Uterus (tissue), 4 donors: ENCODE results near the gene SEC61A1. TPM values are rescaled to one million over a fixed set of nuclear protein-coding genes. Genes with fewer than 3 reads are reported as not detected.

Experiments used
- DNase-seq, 2 donors: peaks; one replicate each; pipeline ENCODE4 v3.0.0-alpha.2; 2019 to 2020
- H3K27ac ChIP-seq, 2 donors: fragments of 200-600 bp; sonication (generic); 1 replicate in 1 of 2; 2 replicates in 1 of 2; pipeline ENCODE4 v1.5.1; 2016 to 2018
- H3K27me3 ChIP-seq, 2 donors: fragments of 200-600 bp; sonication (generic); one replicate each; pipeline ENCODE4 v1.5.1; 2018 to 2019; ENCODE audit warnings: control low read depth in 1 of 2
- H3K36me3 ChIP-seq, 2 donors: fragments of 200-600 bp; sonication (generic); one replicate each; pipeline ENCODE4 v1.5.1; 2019; ENCODE audit warnings: control low read depth in 1 of 2
- H3K4me1 ChIP-seq, 2 donors: fragments of 200-600 bp; sonication (generic); one replicate each; pipeline ENCODE4 v1.5.1; 2018 to 2019; ENCODE audit warnings: control low read depth in 1 of 2
- H3K4me3 ChIP-seq, 2 donors: fragments of 200-600 bp; sonication (generic); 1 replicate in 1 of 2; 2 replicates in 1 of 2; pipeline ENCODE4 v1.5.1; 2018 to 2019; ENCODE audit warnings: mild to moderate bottlenecking in 1 of 2
- H3K9me3 ChIP-seq, 2 donors: fragments of 200-600 bp; sonication (generic); one replicate each; pipeline ENCODE4 v1.5.1; 2019; ENCODE audit warnings: control low read depth in 1 of 2
- CTCF ChIP-seq, 4 experiments: fragments of 200-600 bp in 2 of 4; fragments of 450-650 bp in 2 of 4; sonication (generic) in 2 of 4; IDR thresholded peaks; one replicate each; pipeline ENCODE4 v1.5.1; 2016 to 2019; ENCODE audit warnings: antibody characterized with exemption in 4 of 4, mild to moderate bottlenecking in 2 of 4, moderate library complexity in 1 of 4
- POLR2A ChIP-seq, 2 donors: fragments of 450-650 bp; IDR thresholded peaks; one replicate each; pipeline ENCODE4 v1.6.1; 2016; ENCODE audit warnings: antibody characterized with exemption in 2 of 2, mild to moderate bottlenecking in 1 of 2, moderate library complexity in 1 of 2
- intact Hi-C: fragments of 100-400 bp; cut with DNase I; formaldehyde crosslinking; loops from one replicate; pipeline ENCODE4 v1.15.1; 2023; ENCODE audit warnings: low total_unique reads
- total RNA-seq, 4 donors: library from RNA; depleted of rRNA in 3 of 4; stranded (reverse); fragments of >200 nt in 3 of 4; gene quantifications; one replicate each; pipeline versions ENCODE4 v1.1.0 to v1.2.4, GENCODE V29; 2014 to 2023
- donor health status: DM: yes; HTN: yes; CAD: no.

Gene SEC61A1
- total RNA-seq, 4 donors from 2014 or later: 55.9 to 197 (median 116) TPM

DNA sequence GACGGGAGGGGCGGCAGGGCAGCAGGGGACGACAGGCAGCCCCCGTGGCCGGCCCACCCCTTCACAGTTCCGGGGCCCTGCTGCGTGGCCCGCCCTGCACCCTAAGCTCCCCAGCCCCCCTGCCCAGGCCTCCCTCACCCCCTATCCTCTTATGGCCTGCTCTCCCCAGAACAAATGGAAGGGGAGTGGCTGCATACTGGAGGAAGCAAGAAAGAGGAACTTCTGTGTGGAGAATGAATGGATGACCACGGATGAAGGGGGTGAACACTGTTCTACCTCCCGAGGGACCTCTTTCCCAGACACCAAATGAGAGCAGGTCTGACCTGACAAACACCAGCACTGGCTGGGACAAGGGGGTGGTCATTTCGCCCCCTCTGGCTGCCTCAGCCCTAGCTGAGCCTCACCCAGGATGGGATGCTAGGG, 25.0 kb downstream of the SEC61A1 start:
- H3K27ac ChIP-seq: peak overlapping the region in 1 of 2 donors; percentile 39
- intact Hi-C loops: no loop called here

GRCh38 chr3:128077665-128078064, 25.4 kb downstream of the SEC61A1 start:
- no peak for DNase-seq
- intact Hi-C loops: no loop called here
- no peak overlapping the region for H3K27ac ChIP-seq
- no peaks in the 10 kb centered on the region for H3K27me3 ChIP-seq
- H3K36me3 ChIP-seq: no peaks in the 10 kb centered on the region
- TF ChIP-seq POLR2A (IDR thresholded peaks at IDR 0.05) (no peak), CTCF (IDR thresholded peaks at IDR 0.05) (no peak)
- H3K4me1 ChIP-seq: peaks cover 0 to 2% of the 10 kb centered on the region in 2 donors
- no peak overlapping the region for H3K4me3 ChIP-seq
- H3K9me3 ChIP-seq: no peaks in the 10 kb centered on the region

More for the DNA sequence above, 25.0 kb downstream of the SEC61A1 start:
- Histone ChIP-seq H3K4me1 (peaks cover 0 to 2% of the 10 kb centered on the region in 2 donors), H3K36me3 (no peaks in the 10 kb centered on the region), H3K9me3 (no peaks in the 10 kb centered on the region), H3K4me3 (peak overlapping the region in 1 of 2 donors; percentile 32), H3K27me3 (no peaks in the 10 kb centered on the region)
- TF ChIP-seq CTCF (IDR thresholded peaks at IDR 0.05): no peak
- no peak for TF ChIP-seq POLR2A (IDR thresholded peaks at IDR 0.05)
- DNase-seq: no peak

GRCh38 chr3:128078322-128078721, 26.1 kb downstream of the SEC61A1 start:
- no peaks in the 10 kb centered on the region for H3K9me3 ChIP-seq
- H3K4me3 ChIP-seq: no peak overlapping the region
- peaks cover 0 to 2% of the 10 kb centered on the region in 2 donors for H3K4me1 ChIP-seq
- intact Hi-C loops: no loop called here
- H3K36me3 ChIP-seq: no peaks in the 10 kb centered on the region
- no peaks in the 10 kb centered on the region for H3K27me3 ChIP-seq
- no peak for TF ChIP-seq CTCF (IDR thresholded peaks at IDR 0.05)
- no peak overlapping the region for H3K27ac ChIP-seq
- DNase-seq: no peak

DNA sequence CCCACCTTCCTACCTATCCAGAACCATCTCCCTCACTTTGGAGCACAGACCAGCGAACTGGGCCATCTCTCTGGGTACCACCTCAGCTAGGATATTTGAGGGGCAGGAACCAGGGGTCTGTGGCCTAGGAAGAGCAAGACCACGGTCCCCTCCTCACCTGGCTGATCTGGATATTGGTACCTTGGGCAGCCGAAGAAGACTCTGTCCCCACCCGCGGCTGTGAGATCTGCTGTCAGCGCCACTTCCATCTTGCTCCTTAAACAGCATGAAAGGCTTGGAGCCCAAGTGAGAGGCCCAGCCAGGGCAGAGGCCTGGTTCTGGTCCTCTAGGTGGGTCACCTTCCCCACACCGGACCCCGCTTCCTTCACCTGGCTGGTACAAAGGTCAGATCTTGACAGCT, 26.6 kb downstream of the SEC61A1 start:
- intact Hi-C loops: no loop called here
- Histone ChIP-seq H3K4me3 (no peak overlapping the region), H3K27ac (no peak overlapping the region), H3K9me3 (no peaks in the 10 kb centered on the region), H3K36me3 (no peaks in the 10 kb centered on the region), H3K4me1 (peaks cover 0 to 5% of the 10 kb centered on the region in 2 donors), H3K27me3 (no peaks in the 10 kb centered on the region)
- DNase-seq: no peak
- TF ChIP-seq POLR2A (IDR thresholded peaks at IDR 0.05) (no peak), CTCF (IDR thresholded peaks at IDR 0.05) (no peak)

- intact Hi-C loops: loop anchor here (10.0 kb wide), 1 partner anchor 525 kb away; no protein-coding TSS in a partner anchor
- no peaks in the 10 kb centered on the region for H3K36me3 ChIP-seq
- no peaks in the 10 kb centered on the region for H3K9me3 ChIP-seq
- H3K27me3 ChIP-seq: no peaks in the 10 kb centered on the region
- H3K4me3 ChIP-seq: no peak overlapping the region
- no peak overlapping the region for H3K27ac ChIP-seq
- DNase-seq: no peak
- TF ChIP-seq POLR2A (IDR thresholded peaks at IDR 0.05): no peak
- TF ChIP-seq CTCF (IDR thresholded peaks at IDR 0.05): no peak
- H3K4me1 ChIP-seq: peaks cover 0 to 11% of the 10 kb centered on the region in 2 donors
Observed at GRCh38 chr3:128079823-128080222, 27.6 kb downstream of the SEC61A1 start.
